RKO (cell line): ENCODE results near the gene SNRK.

ENCODE experiments used
- DNase-seq: peaks from one replicate; pipeline ENCODE4 v3.0.0-alpha.2; 2016; ENCODE audit warnings: low spot score

The SNRK gene

DNA sequence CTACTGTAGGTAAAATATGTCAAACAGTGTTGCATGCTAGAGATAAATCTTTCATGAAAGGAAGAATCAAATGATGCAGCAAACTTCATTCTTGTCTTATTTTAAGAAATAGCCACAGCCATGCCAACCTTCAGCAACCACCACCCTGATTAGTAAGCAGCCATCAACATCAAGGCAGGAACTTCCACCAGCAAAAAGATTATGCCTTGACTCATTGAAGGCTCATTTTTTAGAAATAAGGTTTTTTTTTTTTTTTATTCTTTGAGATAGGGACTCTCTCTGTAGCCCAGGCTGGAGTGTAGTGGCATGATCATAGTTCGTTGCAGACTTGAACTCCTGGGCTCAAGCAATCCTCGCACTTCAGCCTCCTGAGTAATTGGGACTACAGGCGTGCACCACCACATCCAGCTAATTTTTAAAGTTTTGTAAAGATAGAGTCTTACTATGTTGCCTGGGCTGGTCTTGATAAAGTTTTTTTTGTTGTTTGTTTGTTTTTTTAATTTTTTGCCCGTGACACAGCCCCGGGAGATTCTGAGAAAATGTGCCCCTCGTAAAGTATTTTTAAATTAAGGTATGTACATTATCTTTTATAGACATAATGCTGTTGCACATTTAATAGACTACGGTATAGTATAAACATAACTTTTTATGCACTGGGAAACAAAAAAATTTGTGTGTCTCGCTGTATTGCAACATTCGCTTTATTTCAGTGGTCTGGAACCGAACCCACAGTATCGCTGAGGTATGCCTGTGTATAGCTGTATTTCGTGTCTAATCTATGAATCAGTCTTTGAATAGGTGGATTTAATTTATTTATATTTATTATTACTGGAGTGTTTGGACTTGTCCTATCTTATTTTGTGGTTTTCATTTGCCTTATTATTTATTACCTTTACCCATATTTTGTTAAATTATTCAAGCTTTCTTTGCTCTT, 23.3 kb downstream of the SNRK start:
- DNase-seq = no peak

- DNase-seq = no peak
These were observed 30.6 kb downstream of the SNRK start for GRCh38 chr3:43316783-43317460.

DNA sequence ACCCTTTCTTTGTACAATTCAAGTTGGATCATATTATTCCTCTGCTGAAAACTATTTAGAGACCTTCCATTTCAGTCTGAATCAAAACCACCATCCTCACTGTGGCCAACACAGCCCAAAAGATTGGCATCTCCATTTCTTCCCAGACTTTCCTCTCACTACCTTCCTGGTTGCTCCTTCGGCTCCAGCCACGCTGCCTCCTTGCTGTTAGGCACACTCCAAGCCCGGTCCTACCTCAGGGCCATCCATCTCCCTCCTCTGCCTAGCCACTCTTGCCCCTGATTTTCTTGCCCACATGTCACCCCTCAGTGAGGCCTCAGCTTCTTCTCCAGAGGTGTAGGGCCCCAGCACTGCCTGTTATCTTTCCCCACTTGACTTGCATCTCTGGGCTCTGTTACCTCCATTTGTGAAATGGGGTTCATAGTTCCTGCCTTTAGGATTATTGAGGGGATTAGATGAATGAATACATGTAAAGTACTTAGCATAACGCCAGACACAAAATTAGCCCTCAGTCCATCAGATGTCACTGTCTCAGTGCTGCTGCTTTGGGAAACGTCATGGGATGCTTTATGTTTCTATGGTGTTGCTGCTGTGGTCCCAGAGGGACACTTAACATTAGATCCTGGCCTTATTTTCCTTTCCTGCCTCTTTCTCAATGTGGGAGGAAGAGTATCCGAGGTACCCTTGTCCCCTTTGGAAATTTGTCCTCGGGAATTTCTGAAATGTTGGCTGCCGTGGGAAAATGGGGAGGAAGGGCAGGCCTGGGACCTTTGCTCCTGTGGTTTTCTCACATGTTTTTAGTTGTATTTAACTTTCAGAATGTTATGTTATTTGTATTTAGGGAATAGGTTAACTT, 31.3 kb downstream of the SNRK start:
- DNase-seq = no peak

GRCh38 chr3:43319376-43319775, 33.0 kb downstream of the SNRK start:
- DNase-seq = no peak

DNA sequence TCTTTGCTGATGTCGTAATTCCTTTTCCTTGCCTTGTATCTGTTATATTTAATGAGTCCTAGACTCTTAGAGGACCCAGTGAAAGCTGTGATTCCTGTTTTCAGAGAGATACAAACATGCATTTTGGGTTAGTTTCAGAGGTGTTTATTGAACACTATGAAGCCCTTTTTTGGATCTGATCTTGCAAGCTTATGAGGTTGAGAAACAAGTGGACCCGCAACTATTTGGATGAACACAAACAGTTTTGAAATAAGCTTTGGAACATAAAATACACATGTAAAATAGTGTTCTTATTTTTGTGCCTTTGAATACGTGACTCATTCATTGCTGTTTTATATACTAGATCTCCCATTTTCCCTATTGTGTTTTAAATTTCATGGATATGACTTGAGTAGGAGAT, 33.5 kb downstream of the SNRK start:
- no peak for DNase-seq

DNA sequence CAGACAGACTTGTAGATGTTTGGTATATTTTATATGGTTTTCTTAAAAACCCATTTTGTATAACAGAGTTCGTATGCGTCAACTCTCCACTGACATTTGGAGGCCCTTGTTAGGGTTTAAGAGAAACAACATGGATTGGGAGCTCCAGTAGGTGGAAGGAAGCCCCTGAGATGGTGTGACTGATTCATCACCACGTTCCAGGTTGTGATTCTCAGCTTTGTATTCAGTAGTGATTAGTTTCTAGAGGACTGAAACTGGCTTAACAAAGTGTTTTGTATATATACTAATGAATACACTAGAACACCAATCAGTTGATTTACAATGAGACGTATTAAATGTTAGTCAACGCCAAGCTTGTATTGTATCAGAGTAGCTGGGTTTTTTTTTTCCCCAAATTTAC, 33.9 kb downstream of the SNRK start:
- no peak for DNase-seq

DNA sequence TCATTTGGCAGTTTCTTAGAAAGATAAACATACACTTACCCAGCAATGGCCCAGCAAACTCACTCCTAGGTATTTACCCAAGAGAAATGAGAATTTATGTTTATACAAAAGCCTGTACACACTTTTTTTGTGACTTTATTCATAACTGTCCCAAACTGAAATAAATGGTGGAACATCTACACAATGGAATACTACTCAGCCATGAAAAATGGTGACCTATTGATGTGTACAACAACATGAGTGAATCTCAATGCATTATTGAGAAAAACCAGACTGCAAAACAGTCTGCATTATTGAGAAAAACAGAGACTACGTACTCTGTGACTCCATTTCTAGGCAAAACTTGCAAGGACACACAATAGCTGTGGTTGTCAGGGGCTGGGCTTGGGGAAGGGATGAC, 37.2 kb downstream of the SNRK start:
- no peak for DNase-seq

- no peak for DNase-seq
These were observed 40.7 kb downstream of the SNRK start for GRCh38 chr3:43326891-43327581.

- no peak for DNase-seq
These were observed 41.2 kb downstream of the SNRK start for GRCh38 chr3:43327582-43327979.

- no peak for DNase-seq
These were observed 42.3 kb downstream of the SNRK start for GRCh38 chr3:43328653-43329052.

DNA sequence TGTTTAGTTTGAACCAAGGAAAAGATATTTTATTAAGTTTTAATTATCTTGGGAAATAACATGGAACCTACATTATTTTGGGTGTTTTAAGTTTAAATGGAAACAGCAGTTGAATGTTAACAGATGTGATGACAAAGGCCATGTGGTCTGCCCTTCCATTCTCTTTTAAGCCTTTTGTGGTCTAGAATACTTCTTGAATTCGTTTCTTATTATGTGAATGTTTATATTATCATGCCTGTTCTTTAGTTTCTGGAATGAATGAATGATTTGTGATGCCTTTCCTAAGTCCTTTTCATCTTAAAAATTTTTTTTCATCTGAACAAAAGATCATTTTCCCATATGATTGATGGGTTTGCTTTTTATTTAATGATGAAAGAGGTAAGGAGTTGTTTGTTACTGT, 44.6 kb downstream of the SNRK start:
- DNase-seq = no peak

DNA sequence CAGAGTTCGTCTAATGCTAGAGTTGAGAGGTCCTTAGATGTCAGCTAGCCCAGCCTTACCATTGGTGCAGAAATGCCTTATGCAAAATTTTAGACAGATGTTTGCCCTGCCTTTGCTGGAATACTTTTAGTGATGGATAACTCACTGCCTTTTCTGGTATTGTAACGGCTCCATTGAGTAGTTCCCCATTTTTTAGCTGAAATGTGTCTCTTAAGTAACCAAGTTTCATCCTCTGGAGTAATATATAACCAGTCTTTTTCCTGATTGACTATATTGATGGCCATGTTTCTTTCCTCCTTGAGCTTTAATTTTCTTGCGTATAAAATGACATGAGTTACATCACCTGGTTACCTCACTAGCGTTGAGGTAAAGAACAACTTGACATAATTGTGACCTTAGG, 45.0 kb downstream of the SNRK start:
- DNase-seq = no peak

DNA sequence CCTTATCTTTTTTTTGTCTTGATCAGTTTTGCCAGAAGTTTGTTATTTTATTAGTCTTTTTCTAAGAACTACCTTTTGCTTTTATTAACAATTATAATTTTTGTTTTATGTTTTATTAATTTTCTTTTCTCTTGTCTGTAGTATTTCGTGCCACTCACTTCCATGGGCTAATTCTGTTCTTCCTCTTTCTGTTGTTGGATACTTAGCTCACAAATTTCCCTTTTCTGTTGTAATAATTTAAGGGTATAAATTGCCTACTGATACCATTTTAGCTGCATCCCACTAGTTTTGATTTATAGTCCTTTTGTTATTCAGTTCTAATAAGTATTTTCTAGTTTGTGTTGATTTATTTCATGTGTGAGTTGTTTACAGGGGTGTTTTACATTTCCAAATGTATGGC, 48.6 kb downstream of the SNRK start:
- DNase-seq = no peak

DNA sequence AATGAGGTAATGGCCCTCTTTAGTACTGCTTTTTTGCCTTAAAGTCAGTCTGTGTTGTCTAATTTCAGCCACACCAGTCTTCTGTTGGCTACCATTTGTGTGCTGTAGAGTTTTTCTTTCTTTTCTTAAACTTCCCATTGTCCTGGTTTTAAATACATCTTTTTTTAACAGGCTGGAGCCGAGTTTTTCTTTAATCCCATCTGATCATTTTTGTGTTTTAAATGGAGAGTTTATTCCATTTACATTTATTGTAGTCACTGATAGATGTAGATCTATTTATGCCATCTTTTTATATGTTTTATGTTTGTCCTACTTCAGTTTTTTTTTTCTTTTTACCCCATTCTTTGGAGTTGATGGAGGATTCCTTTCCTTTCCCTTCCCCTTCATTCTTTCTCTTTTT, 49.5 kb downstream of the SNRK start:
- DNase-seq = no peak

DNA sequence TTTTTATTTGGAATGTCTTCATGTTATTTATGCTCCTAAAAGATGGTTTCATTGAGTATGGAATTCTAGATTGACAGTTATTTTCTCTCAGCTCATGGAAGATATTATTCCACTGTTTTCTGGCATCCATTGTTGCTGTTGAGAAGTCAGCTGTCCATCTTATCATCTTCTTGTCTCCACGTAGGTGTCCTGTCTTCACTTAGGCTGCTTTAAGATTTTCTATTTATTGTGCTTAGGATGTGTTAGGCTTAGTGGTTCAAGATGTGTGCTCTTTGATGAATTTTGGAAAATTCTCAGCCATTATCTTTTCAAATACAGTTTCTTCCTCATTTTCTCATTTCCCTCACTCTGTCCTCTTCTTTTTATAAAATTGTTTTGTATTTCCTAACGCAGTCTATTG, 52.0 kb downstream of the SNRK start:
- DNase-seq = peak; percentile 21

DNA sequence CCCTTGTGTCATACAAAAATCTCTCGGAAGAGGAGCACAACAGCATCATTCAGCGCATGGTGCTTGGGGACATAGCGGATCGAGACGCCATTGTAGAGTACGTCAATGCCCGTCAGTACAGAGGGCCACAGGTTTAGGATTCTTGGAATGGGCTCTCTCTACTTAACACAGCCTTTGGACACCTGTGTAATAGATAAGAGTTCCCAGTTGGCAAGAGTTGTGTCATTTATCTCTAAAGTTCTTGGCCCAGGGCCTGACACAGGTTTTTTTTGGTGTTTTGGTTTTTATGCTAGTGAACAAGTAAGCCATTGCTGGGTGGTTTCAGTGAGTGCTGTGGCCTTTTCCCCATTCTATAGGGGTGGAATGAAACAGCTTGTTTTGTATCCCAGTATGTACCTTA, 54.1 kb downstream of the SNRK start:
- DNase-seq = no peak

DNA sequence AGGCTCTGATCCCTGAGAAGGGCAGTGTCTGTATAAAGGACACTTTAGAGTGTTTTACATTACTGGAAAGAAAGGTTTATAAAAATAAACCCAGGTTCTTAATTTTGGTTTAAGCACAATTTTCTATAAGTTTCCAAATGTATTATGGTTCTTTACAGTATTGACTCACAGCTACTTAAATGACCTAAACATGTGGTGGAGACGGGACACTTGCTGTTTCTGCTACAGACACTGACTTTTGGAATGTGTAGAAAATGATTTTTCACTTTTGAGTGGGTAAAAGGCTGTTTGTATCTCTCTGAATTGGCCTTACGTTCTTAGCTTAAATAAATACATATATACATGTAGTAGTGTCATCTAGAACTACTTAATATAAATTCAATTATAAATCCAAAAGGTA, 55.4 kb downstream of the SNRK start:
- DNase-seq = no peak

DNA sequence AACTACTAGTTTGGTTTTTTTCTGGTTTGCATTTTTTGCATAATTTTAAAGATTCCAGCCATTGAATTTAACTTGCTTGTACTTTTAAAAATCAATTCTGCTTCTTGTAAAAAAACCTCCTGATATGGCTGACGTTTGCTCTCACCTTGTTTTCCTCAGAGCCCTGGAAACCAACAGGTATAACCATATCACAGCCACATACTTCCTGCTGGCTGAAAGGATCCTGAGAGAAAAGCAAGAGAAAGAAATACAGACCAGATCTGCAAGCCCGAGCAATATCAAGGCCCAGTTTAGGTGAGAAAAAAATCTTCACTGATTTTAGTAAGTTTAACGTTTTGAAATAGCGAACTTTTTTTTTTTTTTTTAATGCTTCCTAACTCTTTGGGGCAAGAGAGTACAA, 56.8 kb downstream of the SNRK start:
- no peak for DNase-seq

GRCh38 chr3:43343815-43344214, 57.5 kb downstream of the SNRK start:
- DNase-seq = no peak

DNA sequence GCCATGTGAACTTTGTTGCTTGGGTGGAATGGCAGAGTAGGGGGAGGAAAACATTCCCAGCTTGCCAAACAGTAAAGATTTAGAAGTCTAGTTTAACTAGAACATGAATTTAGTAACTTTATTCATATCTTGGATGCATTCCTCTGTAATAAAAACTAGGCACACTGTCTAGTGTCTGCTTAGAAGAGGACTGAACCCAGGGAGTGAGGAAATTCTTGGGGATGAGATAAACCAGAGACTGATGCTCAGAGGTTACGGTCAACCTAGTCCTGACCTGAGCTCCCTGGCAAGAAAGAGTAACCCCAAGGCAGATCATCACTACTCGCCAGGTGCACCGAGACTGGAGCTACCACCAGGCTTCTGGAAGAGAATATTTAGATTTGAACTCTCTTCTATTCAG, 58.2 kb downstream of the SNRK start:
- DNase-seq = no peak

DNA sequence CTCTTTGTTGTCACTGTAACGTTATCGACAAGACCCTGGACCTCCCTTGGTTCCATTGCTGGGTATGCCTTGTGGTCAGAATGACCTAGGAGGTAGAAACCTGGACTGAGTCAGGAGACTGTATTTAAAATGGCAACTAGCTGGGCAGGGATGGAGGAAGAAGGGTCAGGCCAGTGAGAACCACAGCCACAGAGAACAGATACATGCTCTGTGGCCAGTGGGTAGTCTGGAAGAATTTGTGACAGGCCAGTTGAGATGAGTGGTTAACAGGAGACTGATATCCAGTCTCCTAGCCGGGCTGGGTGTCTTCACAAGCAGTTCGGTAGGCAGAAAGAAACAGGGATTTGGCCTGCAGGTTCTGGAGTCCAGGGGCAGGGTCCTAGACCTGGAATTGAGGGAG, 58.9 kb downstream of the SNRK start:
- DNase-seq = no peak

DNA sequence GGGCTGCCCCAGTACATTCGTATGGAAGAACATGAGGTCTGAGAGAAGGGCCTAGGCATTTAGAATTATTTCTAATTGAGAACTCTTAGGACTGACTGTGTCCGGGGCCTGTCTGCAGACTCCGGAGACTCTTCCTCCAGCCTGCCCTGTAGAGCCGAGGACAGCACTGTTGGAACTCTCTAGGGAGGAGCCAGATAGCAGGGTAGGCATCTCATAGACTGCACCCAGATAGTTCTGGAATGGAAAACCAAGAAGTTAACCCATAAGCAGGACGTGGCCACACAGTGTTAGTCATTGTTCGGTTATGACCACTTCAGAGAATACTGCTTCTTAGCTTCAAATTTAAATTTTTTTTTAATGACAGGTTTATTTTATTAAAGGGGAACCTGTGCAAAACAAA, 59.5 kb downstream of the SNRK start:
- DNase-seq = no peak
